IPS-18c (cell line): ENCODE results near the gene SUSD5.
"Not testable (repeated sequence)": the region's sequence is repeated elsewhere in the genome, so short reads cannot be mapped to it uniquely, and the experiment has no call there.

ENCODE experiments used
- H3K4me3 ChIP-seq: 2 replicates; pipeline ENCODE4 v1.7.0; 2013; ENCODE audit warnings: low read depth, mild to moderate bottlenecking, low read length, moderate library complexity; ENCODE audit not compliant: insufficient read depth
- H3K9me3 ChIP-seq: one replicate; pipeline ENCODE4 v1.6.1; 2013; ENCODE audit warnings: mild to moderate bottlenecking, low read length, moderate library complexity; ENCODE audit not compliant: control insufficient read depth, insufficient read depth

The SUSD5 gene

GRCh38 chr3:33167716-33168336, 50.8 kb downstream of the SUSD5 start:
- Histone ChIP-seq H3K4me3 (no peak overlapping the region), H3K9me3 (no peaks in the 10 kb centered on the region)

- H3K9me3 ChIP-seq, result no peaks in the 10 kb centered on the region
- no peak overlapping the region for H3K4me3 ChIP-seq
These were observed 51.3 kb downstream of the SUSD5 start for GRCh38 chr3:33167284-33167683.

GRCh38 chr3:33166095-33166494, 52.5 kb downstream of the SUSD5 start:
- Histone ChIP-seq H3K4me3 (no peak overlapping the region), H3K9me3 (no peaks in the 10 kb centered on the region)

GRCh38 chr3:33165372-33165771, 53.2 kb downstream of the SUSD5 start:
- H3K9me3 ChIP-seq, result no peaks in the 10 kb centered on the region
- H3K4me3 ChIP-seq, result no peak overlapping the region

GRCh38 chr3:33162621-33163020, 56.0 kb downstream of the SUSD5 start:
- H3K4me3 ChIP-seq, H3K9me3 ChIP-seq: not testable (repeated sequence)

GRCh38 chr3:33159981-33160380, 58.6 kb downstream of the SUSD5 start:
- H3K4me3 ChIP-seq, result no peak overlapping the region
- no peaks in the 10 kb centered on the region for H3K9me3 ChIP-seq

- Histone ChIP-seq H3K9me3 (no peaks in the 10 kb centered on the region), H3K4me3 (no peak overlapping the region)
These were observed 59.4 kb downstream of the SUSD5 start for GRCh38 chr3:33159234-33159633.

GRCh38 chr3:33155301-33155700, 63.3 kb downstream of the SUSD5 start:
- H3K4me3 ChIP-seq, result no peak overlapping the region
- H3K9me3 ChIP-seq, result no peaks in the 10 kb centered on the region

- Histone ChIP-seq H3K9me3 (no peaks in the 10 kb centered on the region), H3K4me3 (no peak overlapping the region)
These were observed 64.8 kb downstream of the SUSD5 start for GRCh38 chr3:33153782-33154181.

GRCh38 chr3:33152363-33153360, 65.9 kb downstream of the SUSD5 start:
- Histone ChIP-seq H3K9me3 (no peaks in the 10 kb centered on the region), H3K4me3 (no peak overlapping the region)

GRCh38 chr3:33149342-33149741, 69.3 kb downstream of the SUSD5 start:
- Histone ChIP-seq H3K9me3 (no peaks in the 10 kb centered on the region), H3K4me3 (no peak overlapping the region)

GRCh38 chr3:33146791-33147445, 71.7 kb downstream of the SUSD5 start:
- no peaks in the 10 kb centered on the region for H3K9me3 ChIP-seq

GRCh38 chr3:33145901-33146580, 72.6 kb downstream of the SUSD5 start:
- Histone ChIP-seq H3K4me3 (no peak overlapping the region), H3K9me3 (no peaks in the 10 kb centered on the region)

More at GRCh38 chr3:33146791-33147445, 71.7 kb downstream of the SUSD5 start:
- no peak overlapping the region for H3K4me3 ChIP-seq

- no peaks in the 10 kb centered on the region for H3K9me3 ChIP-seq
- no peak overlapping the region for H3K4me3 ChIP-seq
These were observed 73.2 kb downstream of the SUSD5 start for GRCh38 chr3:33145221-33145900.

- Histone ChIP-seq H3K4me3 (no peak overlapping the region), H3K9me3 (no peaks in the 10 kb centered on the region)
These were observed 74.2 kb downstream of the SUSD5 start for GRCh38 chr3:33144433-33144832.

GRCh38 chr3:33141006-33141405, 77.6 kb downstream of the SUSD5 start:
- H3K4me3 ChIP-seq, result no peak overlapping the region
- no peaks in the 10 kb centered on the region for H3K9me3 ChIP-seq

GRCh38 chr3:33139996-33140395, 78.6 kb downstream of the SUSD5 start:
- no peak overlapping the region for H3K4me3 ChIP-seq
- no peaks in the 10 kb centered on the region for H3K9me3 ChIP-seq
